Muscle of leg (tissue), 11 donors: ENCODE data around the gene C3orf38. TPM values are rescaled to one million over a fixed set of nuclear protein-coding genes. Genes with fewer than 3 reads are reported as not detected.
"Not testable (repeated sequence)": the region's sequence is repeated elsewhere in the genome, so short reads cannot be mapped to it uniquely, and the experiment has no call there.

ENCODE experiments used
- DNase-seq: peaks from one replicate; pipeline ENCODE4 v3.0.0; 2013
- H3K27ac ChIP-seq: one replicate; pipeline ENCODE4 v1.5.1; 2013; ENCODE audit warnings: mild to moderate bottlenecking, low read length, control low read depth
- H3K27me3 ChIP-seq: one replicate; pipeline ENCODE4 v1.6.1; 2013; ENCODE audit warnings: low read length; ENCODE audit not compliant: control insufficient read depth, insufficient read depth
- H3K36me3 ChIP-seq: one replicate; pipeline ENCODE4 v1.6.1; 2013; ENCODE audit warnings: low read length; ENCODE audit not compliant: control insufficient read depth, insufficient read depth
- H3K4me1 ChIP-seq: one replicate; pipeline ENCODE4 v1.6.1; 2013; ENCODE audit warnings: low read length; ENCODE audit not compliant: control insufficient read depth, insufficient read depth
- H3K4me3 ChIP-seq: one replicate; pipeline ENCODE4 v1.5.1; 2013; ENCODE audit warnings: low read length, control low read depth
- H3K9me3 ChIP-seq: replicated peaks from 2 replicates; pipeline ENCODE4 v1.6.1; 2013; ENCODE audit warnings: low read depth, low read length; ENCODE audit not compliant: control insufficient read depth
- WGBS: methylation state at CpG from one replicate; pipeline ENCODE4 v1.1.5; 2013; ENCODE audit warnings: missing lambda C conversion rate; ENCODE audit not compliant: insufficient coverage; 5-methylcytosine and 5-hydroxymethylcytosine counted together
- polyA plus RNA-seq, 8 donors: library from polyadenylated mRNA; unstranded; fragments of 120-200 nt; gene quantifications; one replicate each; pipeline versions ENCODE4 v1.2.1 to v1.2.3, GENCODE V29; 2013; ENCODE audit warnings: inconsistent platforms in 1 of 8, low replicate concordance in 1 of 8; ENCODE audit not compliant: insufficient read length in 8 of 8, insufficient read depth in 1 of 8
- total RNA-seq: library from RNA; stranded (reverse); fragments of 120-200 nt; gene quantifications from one replicate; pipeline ENCODE4 v1.2.4, GENCODE V29; 2013

C3orf38 gene
- total and polyA plus RNA-seq, 9 donors = 14.4 to 24.1 (median 16.9) TPM

DNA sequence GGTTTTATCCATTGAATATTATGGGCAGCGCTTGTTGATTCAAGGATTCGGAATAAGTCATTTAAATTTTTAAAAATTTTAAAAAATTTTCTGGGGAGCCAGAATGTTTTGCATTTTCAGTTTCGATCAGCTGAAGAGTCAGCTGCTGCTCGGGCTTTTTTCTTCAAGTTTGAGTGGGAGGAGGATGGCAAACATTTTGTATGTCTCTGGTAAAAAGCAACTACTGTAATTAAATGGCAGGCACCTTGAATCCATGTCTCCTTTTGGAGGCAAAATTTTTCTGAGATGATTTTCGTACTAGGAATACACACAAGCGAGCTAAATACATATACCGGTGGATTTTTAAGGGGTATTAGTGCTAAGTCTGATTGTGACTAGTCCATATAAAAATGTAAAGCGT, 612 bp downstream of the C3orf38 start:
- Histone ChIP-seq H3K27me3 (no peaks in the 10 kb centered on the region), H3K4me1 (peaks cover 9% of the 10 kb centered on the region), H3K4me3 (peak overlapping the region; percentile 91), H3K9me3 (no peaks in the 10 kb centered on the region), H3K36me3 (peaks cover 6% of the 10 kb centered on the region), H3K27ac (peak overlapping the region; percentile 97)
- no CpG with 5 or more reads among the region's 8 CpGs for WGBS
- peak; percentile 64 for DNase-seq

DNA sequence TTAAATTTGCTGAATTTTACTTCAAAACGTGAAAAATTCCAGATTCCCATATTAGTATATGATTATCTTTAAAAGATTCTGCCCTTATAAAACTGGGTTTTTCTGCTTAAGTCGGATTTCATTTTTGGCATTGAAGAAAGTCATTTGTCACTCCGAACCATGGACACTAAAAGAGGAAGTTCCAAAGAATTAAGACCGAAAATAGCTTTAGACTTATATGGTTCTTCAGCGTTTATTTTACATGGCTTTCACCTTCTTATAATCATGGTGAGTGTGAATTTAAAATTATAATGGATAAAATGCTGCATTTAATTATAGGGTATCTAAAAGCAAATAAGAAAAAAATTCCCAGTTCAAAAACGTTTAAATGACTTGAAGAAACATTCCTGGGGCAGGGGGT, 1.0 kb downstream of the C3orf38 start:
- peaks cover 9% of the 10 kb centered on the region for H3K4me1 ChIP-seq
- H3K4me3 ChIP-seq = peak overlapping the region; percentile 91
- H3K9me3 ChIP-seq = no peaks in the 10 kb centered on the region
- H3K27ac ChIP-seq = peak overlapping the region; percentile 97
- no peaks in the 10 kb centered on the region for H3K27me3 ChIP-seq
- H3K36me3 ChIP-seq = peaks cover 6% of the 10 kb centered on the region
- DNase-seq = peak; percentile 24
- no CpG with 5 or more reads among the region's 6 CpGs for WGBS

DNA sequence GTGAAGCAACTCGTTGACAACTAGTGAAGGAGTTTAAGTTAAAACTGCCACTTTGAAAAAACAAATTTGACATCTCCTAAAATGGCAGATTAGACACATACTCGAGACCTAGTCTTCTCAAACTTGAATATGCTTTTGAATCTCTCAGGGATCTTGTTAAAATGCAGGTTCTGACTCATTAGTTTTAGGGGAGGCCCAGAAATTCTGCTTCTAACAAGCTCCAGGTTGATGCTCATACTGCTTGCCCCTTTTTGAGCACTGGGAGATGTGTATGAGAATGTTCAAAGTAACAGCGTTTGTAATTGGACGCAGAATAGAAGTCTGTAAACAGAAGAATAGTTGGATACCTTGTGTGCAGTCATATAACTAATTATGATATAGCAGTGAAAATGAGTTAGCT, 1.6 kb downstream of the C3orf38 start:
- DNase-seq = no peak
- H3K9me3 ChIP-seq = no peaks in the 10 kb centered on the region
- H3K27ac ChIP-seq = no peak overlapping the region
- peaks cover 11% of the 10 kb centered on the region for H3K36me3 ChIP-seq
- no peaks in the 10 kb centered on the region for H3K27me3 ChIP-seq
- H3K4me1 ChIP-seq = peaks cover 9% of the 10 kb centered on the region
- WGBS = no CpG with 5 or more reads among the region's 4 CpGs
- peak overlapping the region; percentile 91 for H3K4me3 ChIP-seq

DNA sequence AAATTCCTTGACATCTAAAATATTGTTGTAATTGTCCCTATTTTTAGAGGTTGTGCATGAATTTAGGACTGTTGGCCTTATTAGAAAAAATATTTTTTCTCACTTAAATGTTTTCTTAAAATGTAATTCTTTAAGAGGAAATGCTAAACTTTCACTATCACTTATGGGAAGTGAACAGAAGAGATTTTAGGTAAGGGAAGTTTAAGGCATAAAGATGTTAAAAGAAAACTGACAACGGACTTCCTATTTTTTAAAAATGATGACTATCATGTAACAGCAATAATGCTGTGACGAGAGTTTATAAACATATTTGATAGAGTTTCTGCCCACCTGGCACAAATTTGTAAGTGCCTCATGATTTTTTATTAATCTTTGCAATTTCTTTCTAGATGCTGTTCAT, 3.1 kb downstream of the C3orf38 start:
- Histone ChIP-seq H3K36me3 (peaks cover 13% of the 10 kb centered on the region), H3K4me3 (no peak overlapping the region), H3K27ac (no peak overlapping the region), H3K4me1 (peaks cover 9% of the 10 kb centered on the region), H3K27me3 (no peaks in the 10 kb centered on the region), H3K9me3 (no peaks in the 10 kb centered on the region)
- no peak for DNase-seq
- WGBS = no CpG with 5 or more reads among the region's 2 CpGs

DNA sequence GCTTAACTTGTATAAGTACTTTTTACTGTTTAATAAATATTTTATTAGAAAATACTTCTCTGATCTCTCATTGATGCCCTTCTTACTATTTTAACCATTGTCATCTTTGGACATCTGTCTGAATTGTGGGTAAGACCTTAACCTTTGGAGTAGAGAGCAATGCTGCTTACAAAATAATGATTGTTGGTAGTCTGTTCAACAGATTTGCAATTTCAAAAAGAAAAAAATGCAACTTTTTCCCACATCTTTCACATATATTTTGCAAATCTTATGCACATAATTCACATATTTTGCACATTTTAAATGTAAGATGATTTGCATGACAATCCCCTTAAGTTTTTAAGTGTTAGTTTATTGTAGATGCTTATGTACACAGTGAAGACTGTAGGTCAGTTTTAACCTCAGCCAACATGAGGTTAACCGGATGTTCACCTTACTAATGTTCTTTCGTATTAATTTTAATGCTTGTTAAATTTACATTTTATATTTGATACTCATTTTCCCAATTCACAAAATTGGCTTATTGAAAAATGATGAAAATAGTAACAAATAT, 16.7 kb downstream of the C3orf38 start:
- H3K27me3 ChIP-seq = no peaks in the 10 kb centered on the region
- no CpG with 5 or more reads among the region's 2 CpGs for WGBS
- no peaks in the 10 kb centered on the region for H3K9me3 ChIP-seq
- H3K4me1 ChIP-seq = no peaks in the 10 kb centered on the region
- peaks cover 2% of the 10 kb centered on the region for H3K36me3 ChIP-seq
- no peak for DNase-seq
- H3K4me3 ChIP-seq = no peak overlapping the region
- no peak overlapping the region for H3K27ac ChIP-seq

DNA sequence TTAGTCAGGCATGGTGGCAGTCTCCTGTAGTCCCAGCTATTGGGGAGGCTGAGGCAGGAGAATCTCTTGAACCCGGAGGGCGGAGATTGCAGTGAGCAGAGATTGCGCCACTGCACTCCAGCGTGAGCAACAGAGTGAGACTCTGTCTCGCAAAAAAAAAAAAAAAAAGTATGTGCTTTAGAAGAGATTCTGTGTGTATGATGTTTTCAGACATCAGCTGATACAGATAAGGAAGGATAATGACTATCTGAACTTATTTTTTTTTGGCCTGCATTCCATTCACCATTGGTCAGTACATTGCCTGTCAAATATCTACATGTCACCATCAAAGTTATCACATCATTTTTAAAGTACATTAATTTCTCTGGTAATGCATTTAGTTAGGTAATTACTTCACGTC, 17.4 kb downstream of the C3orf38 start:
- Histone ChIP-seq H3K4me1 (no peaks in the 10 kb centered on the region), H3K27ac (no peak overlapping the region), H3K9me3 (no peaks in the 10 kb centered on the region), H3K36me3 (peaks cover 2% of the 10 kb centered on the region), H3K4me3 (no peak overlapping the region), H3K27me3 (no peaks in the 10 kb centered on the region)
- WGBS = 96% methylated on average over 4 of the region's 6 CpGs
- no peak for DNase-seq

DNA sequence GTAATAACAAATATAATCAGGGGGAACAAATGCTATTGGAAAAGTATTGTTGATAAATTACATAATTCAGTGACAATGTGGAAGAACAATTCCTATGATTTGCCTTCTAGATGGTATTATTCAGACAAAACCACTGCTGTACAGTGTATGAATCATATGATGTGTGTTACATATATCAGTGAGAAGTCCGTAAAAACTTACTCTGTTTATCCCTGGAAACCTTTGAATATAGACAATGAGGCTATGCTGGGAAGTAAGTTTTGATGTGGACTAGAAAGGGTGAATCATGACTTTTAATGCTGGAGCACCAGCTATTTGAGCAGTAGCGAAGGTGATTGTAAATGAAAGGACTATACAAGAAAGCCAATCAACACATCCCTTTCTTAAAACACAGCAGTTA, 17.9 kb downstream of the C3orf38 start:
- no peaks in the 10 kb centered on the region for H3K9me3 ChIP-seq
- peaks cover 2% of the 10 kb centered on the region for H3K36me3 ChIP-seq
- H3K4me1 ChIP-seq = no peaks in the 10 kb centered on the region
- no peaks in the 10 kb centered on the region for H3K27me3 ChIP-seq
- no CpG with 5 or more reads among the region's 2 CpGs for WGBS
- no peak overlapping the region for H3K27ac ChIP-seq
- no peak for DNase-seq
- no peak overlapping the region for H3K4me3 ChIP-seq

DNA sequence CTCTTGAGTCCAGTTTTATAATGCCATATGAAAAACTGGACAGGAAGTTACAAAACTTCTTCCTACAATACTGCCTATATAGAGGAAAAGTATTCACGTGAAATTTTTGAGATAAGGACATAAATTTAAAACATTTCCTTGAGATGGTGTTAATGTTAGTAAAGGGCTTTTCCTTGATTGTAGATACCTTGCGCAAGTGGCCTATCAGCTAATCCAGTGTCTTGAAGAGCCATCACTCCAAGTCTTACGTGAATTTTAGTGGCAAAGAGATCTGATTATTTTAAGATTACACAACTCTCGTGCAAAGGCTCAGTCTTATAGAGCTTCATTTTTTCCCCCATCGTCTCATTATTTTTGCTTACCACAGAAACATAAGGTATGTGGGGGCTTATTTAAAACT, 18.4 kb downstream of the C3orf38 start:
- no CpG with 5 or more reads among the region's 5 CpGs for WGBS
- no peaks in the 10 kb centered on the region for H3K27me3 ChIP-seq
- H3K9me3 ChIP-seq = no peaks in the 10 kb centered on the region
- no peaks in the 10 kb centered on the region for H3K4me1 ChIP-seq
- H3K36me3 ChIP-seq = peaks cover 2% of the 10 kb centered on the region
- DNase-seq = no peak
- H3K4me3 ChIP-seq = no peak overlapping the region
- no peak overlapping the region for H3K27ac ChIP-seq

DNA sequence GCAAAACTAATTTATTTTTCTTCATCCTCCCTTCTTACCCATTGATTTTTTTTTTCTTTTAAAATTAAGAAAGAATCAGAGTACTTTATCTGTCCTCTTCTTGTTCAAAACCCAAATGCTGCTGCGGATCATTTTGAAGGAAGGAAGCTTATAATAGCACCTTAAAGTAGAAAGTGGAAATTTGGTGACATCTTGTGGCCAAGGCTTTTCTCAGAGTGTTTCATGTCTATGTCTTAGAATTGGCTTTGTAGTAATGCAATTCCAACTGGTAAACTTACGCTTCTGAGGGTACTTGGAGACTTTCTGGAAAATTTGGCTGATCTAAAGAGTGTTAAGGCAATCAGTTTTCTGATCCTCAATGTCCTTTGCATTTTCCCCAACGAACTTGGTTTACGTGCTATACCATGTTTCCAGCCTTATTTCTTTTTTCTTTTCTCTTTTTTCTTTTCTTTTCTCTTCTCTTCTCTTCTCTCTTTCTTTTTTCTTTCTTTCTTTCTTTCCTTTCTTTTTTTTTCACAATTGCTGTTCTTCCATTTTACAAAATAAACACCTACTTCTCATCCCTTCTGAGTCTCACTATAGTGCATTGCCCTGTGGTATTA, 30.7 kb downstream of the C3orf38 start:
- no peaks in the 10 kb centered on the region for H3K9me3 ChIP-seq
- no peak overlapping the region for H3K27ac ChIP-seq
- H3K27me3 ChIP-seq = no peaks in the 10 kb centered on the region
- H3K36me3 ChIP-seq = no peaks in the 10 kb centered on the region
- peak; percentile 57 for DNase-seq
- WGBS = 89% methylated on average over 3 of the region's 4 CpGs
- H3K4me1 ChIP-seq = no peaks in the 10 kb centered on the region
- no peak overlapping the region for H3K4me3 ChIP-seq

DNA sequence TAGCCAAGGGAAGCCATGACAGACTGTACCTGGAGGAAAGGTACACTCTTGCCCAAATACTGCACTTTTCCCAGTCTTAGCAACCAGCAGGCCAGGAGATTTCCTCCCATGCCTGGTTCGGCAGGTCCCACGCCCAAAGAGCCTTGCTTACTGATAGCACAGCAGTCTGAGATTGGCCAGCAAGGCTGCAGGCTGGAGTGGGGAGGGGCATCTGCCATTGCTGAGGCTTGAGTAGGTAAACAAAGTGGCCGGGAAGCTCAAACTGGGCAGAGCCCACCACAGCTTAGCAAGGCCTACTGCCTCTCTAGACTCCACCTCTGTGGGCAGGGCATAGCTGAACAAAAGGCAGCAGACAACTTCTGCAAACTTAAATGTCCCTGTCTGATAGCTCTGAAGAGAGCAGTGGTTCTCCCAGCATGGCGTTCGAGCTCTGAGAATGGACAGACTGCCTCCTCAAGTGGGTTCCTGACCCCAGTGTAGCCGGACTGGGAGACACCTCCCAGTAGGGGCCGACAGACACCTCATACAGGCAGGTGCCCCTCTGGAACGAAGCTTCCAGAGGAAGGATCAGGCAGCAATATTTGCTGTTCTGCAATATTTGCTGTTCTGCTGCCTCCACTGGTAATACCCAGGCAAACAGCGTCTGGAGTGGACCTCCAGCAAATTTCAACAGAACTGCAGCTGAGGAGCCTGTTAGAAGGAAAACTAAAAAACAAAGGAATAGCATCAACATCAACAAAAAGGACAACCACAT, 32.6 kb downstream of the C3orf38 start:
- not testable (repeated sequence) for H3K36me3 ChIP-seq, H3K4me3 ChIP-seq, H3K27ac ChIP-seq, H3K4me1 ChIP-seq, H3K9me3 ChIP-seq, DNase-seq, H3K27me3 ChIP-seq
- WGBS = 94% methylated on average over 9 of the region's 9 CpGs
